Measurements from ENCODE around the gene CLEC4F.
"Not testable (repeated sequence)": the region's sequence is repeated elsewhere in the genome, so short reads cannot be mapped to it uniquely, and the experiment has no call there.

CLEC4F gene

GRCh38 chr2:70826696-70827350, 6.4 kb upstream of the CLEC4F start:
- DNase-seq (ENCODE audit: low read depth, low spot score): no peak

- no peak for DNase-seq (ENCODE audit: low read depth, low spot score)
Observed at GRCh38 chr2:70823249-70823648, 2.9 kb upstream of the CLEC4F start.

- no peak for DNase-seq (ENCODE audit: low read depth, low spot score)
Observed at GRCh38 chr2:70822843-70823242, 2.4 kb upstream of the CLEC4F start.

GRCh38 chr2:70817284-70817954, 3.0 kb downstream of the CLEC4F start:
- DNase-seq (ENCODE audit: low read depth, low spot score): no peak

- DNase-seq (ENCODE audit: low read depth, low spot score): no peak
Observed at GRCh38 chr2:70816726-70817125, 3.7 kb downstream of the CLEC4F start.

GRCh38 chr2:70808983-70809958, 11.1 kb downstream of the CLEC4F start:
- DNase-seq (ENCODE audit: low read depth, low spot score): no peak

- DNase-seq (ENCODE audit: low read depth, low spot score): no peak
Observed at GRCh38 chr2:70807828-70808118, 12.6 kb downstream of the CLEC4F start.

- no peak for DNase-seq (ENCODE audit: low read depth, low spot score)
Observed at GRCh38 chr2:70807102-70807827, 13.1 kb downstream of the CLEC4F start.

GRCh38 chr2:70806620-70807019, 13.8 kb downstream of the CLEC4F start:
- DNase-seq (ENCODE audit: low read depth, low spot score): no peak

GRCh38 chr2:70806013-70806412, 14.4 kb downstream of the CLEC4F start:
- no peak for DNase-seq (ENCODE audit: low read depth, low spot score)

- DNase-seq (ENCODE audit: low read depth, low spot score): no peak
Observed at GRCh38 chr2:70801607-70802263, 18.7 kb downstream of the CLEC4F start.

GRCh38 chr2:70799706-70800105, 20.7 kb downstream of the CLEC4F start:
- DNase-seq (ENCODE audit: low read depth, low spot score): no peak

- DNase-seq (ENCODE audit: low read depth, low spot score): not testable (repeated sequence)
Observed at GRCh38 chr2:70797996-70798395, 22.4 kb downstream of the CLEC4F start.

GRCh38 chr2:70797506-70797905, 22.9 kb downstream of the CLEC4F start:
- no peak for DNase-seq (ENCODE audit: low read depth, low spot score)

GRCh38 chr2:70796262-70796661, 24.1 kb downstream of the CLEC4F start:
- no peak for DNase-seq (ENCODE audit: low read depth, low spot score)

- DNase-seq (ENCODE audit: low read depth, low spot score): no peak
Observed at GRCh38 chr2:70795164-70795995, 25.0 kb downstream of the CLEC4F start.

GRCh38 chr2:70793450-70793849, 26.9 kb downstream of the CLEC4F start:
- DNase-seq (ENCODE audit: low read depth, low spot score): no peak

- DNase-seq (ENCODE audit: low read depth, low spot score): no peak
Observed at GRCh38 chr2:70790136-70790828, 30.1 kb downstream of the CLEC4F start, which contains the start of gene FIGLA. FIGLA (minus strand) TSS chr2:70790643; CDS start chr2:70790638, 5 bp downstream.

- DNase-seq (ENCODE audit: low read depth, low spot score): no peak
Observed at GRCh38 chr2:70789304-70790135, 30.9 kb downstream of the CLEC4F start.

Data from smooth muscle cell of the brain vasculature (primary cell).